Measurements from ENCODE around the gene NFS1.

The NFS1 gene

GRCh38 chr20:35620818-35621559 is 78.2 kb downstream of the NFS1 start:
- DNase-seq (ENCODE audit: low read depth), result no peak
- no peak overlapping the region for H3K4me3 ChIP-seq (ENCODE audit: low read depth, low read length)
- TF ChIP-seq CTCF (IDR thresholded peaks at IDR 0.05; ENCODE audit: low read depth, low read length, missing control alignments), result no peak

- peak overlapping the region; percentile 74 for H3K4me3 ChIP-seq (ENCODE audit: low read depth, low read length)
- DNase-seq (ENCODE audit: low read depth), result no peak
- TF ChIP-seq CTCF (IDR thresholded peaks at IDR 0.05; ENCODE audit: low read depth, low read length, missing control alignments), result peak; percentile 81
Observed at GRCh38 chr20:35619196-35620095, 79.7 kb downstream of the NFS1 start.

- peak overlapping the region; percentile 74 for H3K4me3 ChIP-seq (ENCODE audit: low read depth, low read length)
- DNase-seq (ENCODE audit: low read depth), result no peak
- no peak for TF ChIP-seq CTCF (IDR thresholded peaks at IDR 0.05; ENCODE audit: low read depth, low read length, missing control alignments)
Observed at GRCh38 chr20:35618263-35619131, 80.7 kb downstream of the NFS1 start.
